Keratinocyte (primary cell): ENCODE measurements around the gene TBC1D9B. TPM values are rescaled to one million over a fixed set of nuclear protein-coding genes. Genes with fewer than 3 reads are reported as not detected.

Source experiments
- DNase-seq: peaks from one replicate; pipeline ENCODE4 v3.0.0-alpha.2; 2011; ENCODE audit warnings: low read depth, missing footprints, low spot score
- FAIRE-seq: peaks from 2 replicates; lab custom pipeline; 2011; peaks lifted over from hg19 to GRCh38; lab: Jason Lieb, UNC
- H2AFZ ChIP-seq: 2 replicates; pipeline ENCODE4 v1.6.0; 2012; ENCODE audit warnings: low read length, control low read depth, inconsistent platforms; ENCODE audit not compliant: control insufficient read depth
- H3K27ac ChIP-seq: 2 replicates; pipeline ENCODE4 v1.5.1; 2011; ENCODE audit warnings: low read length; ENCODE audit not compliant: control insufficient read depth, insufficient read depth
- H3K27me3 ChIP-seq: 3 replicates; pipeline ENCODE4 v1.6.0; 2011; ENCODE audit warnings: low read length; ENCODE audit not compliant: control insufficient read depth, insufficient read depth; ENCODE audit errors: extremely low read depth
- H3K36me3 ChIP-seq, 2 experiments: 2 replicates in 1 of 2; 3 replicates in 1 of 2; pipeline ENCODE4 v1.5.1; 2011; ENCODE audit warnings: low read length in 2 of 2, mild to moderate bottlenecking in 1 of 2; ENCODE audit not compliant: control insufficient read depth in 2 of 2, insufficient read depth in 2 of 2; ENCODE audit errors: extremely low read depth in 1 of 2
- H3K4me1 ChIP-seq: 3 replicates; pipeline ENCODE4 v1.5.1; 2011; ENCODE audit warnings: low read length; ENCODE audit not compliant: control insufficient read depth, insufficient read depth; ENCODE audit errors: extremely low read depth
- H3K4me2 ChIP-seq: 3 replicates; pipeline ENCODE4 v1.6.0; 2011; ENCODE audit warnings: low read depth, low read length; ENCODE audit not compliant: control insufficient read depth, insufficient read depth; ENCODE audit errors: extremely low read depth
- H3K4me3 ChIP-seq, 3 experiments: fragments of 200-600 bp in 1 of 3; sonication (generic) in 1 of 3; 2 replicates in 2 of 3; 3 replicates in 1 of 3; pipeline ENCODE4 v1.5.1; 2011 to 2016; ENCODE audit warnings: low read length in 3 of 3, mild to moderate bottlenecking in 3 of 3, control low read depth in 2 of 3, inconsistent platforms in 1 of 3, low read depth in 1 of 3, mixed read lengths in 1 of 3, mixed run types in 1 of 3, moderate library complexity in 1 of 3; ENCODE audit not compliant: control insufficient read depth in 2 of 3, insufficient read depth in 2 of 3; ENCODE audit errors: extremely low read depth in 1 of 3
- H3K79me2 ChIP-seq: 2 replicates; pipeline ENCODE4 v1.6.0; 2012; ENCODE audit warnings: low read length; ENCODE audit not compliant: control insufficient read depth, insufficient read depth
- H3K9ac ChIP-seq: 3 replicates; pipeline ENCODE4 v1.6.0; 2011; ENCODE audit warnings: low read length; ENCODE audit not compliant: control insufficient read depth, insufficient read depth; ENCODE audit errors: extremely low read depth
- H3K9me1 ChIP-seq: 3 replicates; pipeline ENCODE4 v1.6.0; 2011; ENCODE audit warnings: low read length; ENCODE audit not compliant: control insufficient read depth, insufficient read depth; ENCODE audit errors: extremely low read depth
- H3K9me3 ChIP-seq: 2 replicates; pipeline ENCODE4 v1.5.1; 2012; ENCODE audit warnings: low read depth, low read length; ENCODE audit not compliant: control insufficient read depth
- H4K20me1 ChIP-seq: 3 replicates; pipeline ENCODE4 v1.6.0; 2011; ENCODE audit warnings: low read length; ENCODE audit not compliant: control insufficient read depth, insufficient read depth; ENCODE audit errors: extremely low read depth
- EZH2 ChIP-seq: IDR thresholded peaks from one replicate; pipeline ENCODE4 v1.6.1; 2012; ENCODE audit warnings: inconsistent platforms, mild to moderate bottlenecking, low read length, moderate library complexity
- dilution Hi-C: fragments of 300-500 bp; cut with MboI; formaldehyde crosslinking; loops from one replicate; pipeline ENCODE4 v1.7.0; 2020; ENCODE audit warnings: low sequenced_read_pairs; ENCODE audit not compliant: extremely low pct_ligation_motif_present
- polyA plus RNA-seq, 5 experiments: library from polyadenylated mRNA; depleted of rRNA in 3 of 5; stranded (reverse) in 3 of 5; stranded (forward) in 1 of 5; unstranded in 1 of 5; fragments of >200 nt; gene quantifications; 1 replicate in 1 of 5; 2 replicates in 3 of 5; 3 replicates in 1 of 5; pipeline versions ENCODE4 v1.2.1 to v1.2.3, GENCODE V29; 2011 to 2012; ENCODE audit warnings: missing spikeins in 2 of 5, low read depth in 1 of 5, low replicate concordance in 1 of 5
- TF ChIP-seq, protein P1 (sequence below), 3 experiments: IDR thresholded peaks in 1 of 3; conservative IDR thresholded peaks in 1 of 3; optimal IDR thresholded peaks in 1 of 3; 2 replicates in 2 of 3; 3 replicates in 1 of 3; pipeline versions ENCODE3 to v1.5.1; 2011; ENCODE audit warnings: low read length in 3 of 3, mild to moderate bottlenecking in 3 of 3, moderate library complexity in 2 of 3, control low read depth in 1 of 3, inconsistent platforms in 1 of 3; ENCODE audit not compliant: insufficient read depth in 2 of 3; ENCODE audit errors: extremely low read depth in 1 of 3

TBC1D9B gene
- polyA plus RNA-seq, 1 donor (not counting 4 experiments of a cell fraction or from before 2014, with no cell fraction given) = 51.4 TPM

- peaks cover 12% of the 10 kb centered on the region for H3K4me1 ChIP-seq
- TF ChIP-seq EZH2 = no peak
- TF ChIP-seq, protein P1, sequence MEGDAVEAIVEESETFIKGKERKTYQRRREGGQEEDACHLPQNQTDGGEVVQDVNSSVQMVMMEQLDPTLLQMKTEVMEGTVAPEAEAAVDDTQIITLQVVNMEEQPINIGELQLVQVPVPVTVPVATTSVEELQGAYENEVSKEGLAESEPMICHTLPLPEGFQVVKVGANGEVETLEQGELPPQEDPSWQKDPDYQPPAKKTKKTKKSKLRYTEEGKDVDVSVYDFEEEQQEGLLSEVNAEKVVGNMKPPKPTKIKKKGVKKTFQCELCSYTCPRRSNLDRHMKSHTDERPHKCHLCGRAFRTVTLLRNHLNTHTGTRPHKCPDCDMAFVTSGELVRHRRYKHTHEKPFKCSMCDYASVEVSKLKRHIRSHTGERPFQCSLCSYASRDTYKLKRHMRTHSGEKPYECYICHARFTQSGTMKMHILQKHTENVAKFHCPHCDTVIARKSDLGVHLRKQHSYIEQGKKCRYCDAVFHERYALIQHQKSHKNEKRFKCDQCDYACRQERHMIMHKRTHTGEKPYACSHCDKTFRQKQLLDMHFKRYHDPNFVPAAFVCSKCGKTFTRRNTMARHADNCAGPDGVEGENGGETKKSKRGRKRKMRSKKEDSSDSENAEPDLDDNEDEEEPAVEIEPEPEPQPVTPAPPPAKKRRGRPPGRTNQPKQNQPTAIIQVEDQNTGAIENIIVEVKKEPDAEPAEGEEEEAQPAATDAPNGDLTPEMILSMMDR (optimal IDR thresholded peaks at IDR 0.05 in 1 of 3, IDR thresholded peaks at IDR 0.05 in 1 of 3, conservative IDR thresholded peaks at IDR 0.05 in 1 of 3; ENCODE audit: extremely low read depth in 1 of 3, insufficient read depth in 2 of 3, low read length in 3 of 3) = no peak
- H4K20me1 ChIP-seq = peaks cover under 1% of the 10 kb centered on the region
- dilution Hi-C loops = no loop called here
- H3K27ac ChIP-seq = peak overlapping the region; percentile 43
- peak overlapping the region; percentile 72 to 85 (median 82) for H3K4me3 ChIP-seq
- H3K27me3 ChIP-seq = no peaks in the 10 kb centered on the region
- no peaks in the 10 kb centered on the region for H3K9me3 ChIP-seq
- DNase-seq (no peak), FAIRE-seq (no peak)
- no peaks in the 10 kb centered on the region for H3K9me1 ChIP-seq
- peak overlapping the region; percentile 92 for H3K4me2 ChIP-seq
- peak overlapping the region; percentile 63 for H2AFZ ChIP-seq
- peaks cover 47% of the 10 kb centered on the region for H3K79me2 ChIP-seq
- peaks cover 15 to 22% of the 10 kb centered on the region in 2 experiments for H3K36me3 ChIP-seq
- peak overlapping the region; percentile 80 for H3K9ac ChIP-seq
Observed at GRCh38 chr5:179906795-179907555, 722 bp downstream of the TBC1D9B start.

DNA sequence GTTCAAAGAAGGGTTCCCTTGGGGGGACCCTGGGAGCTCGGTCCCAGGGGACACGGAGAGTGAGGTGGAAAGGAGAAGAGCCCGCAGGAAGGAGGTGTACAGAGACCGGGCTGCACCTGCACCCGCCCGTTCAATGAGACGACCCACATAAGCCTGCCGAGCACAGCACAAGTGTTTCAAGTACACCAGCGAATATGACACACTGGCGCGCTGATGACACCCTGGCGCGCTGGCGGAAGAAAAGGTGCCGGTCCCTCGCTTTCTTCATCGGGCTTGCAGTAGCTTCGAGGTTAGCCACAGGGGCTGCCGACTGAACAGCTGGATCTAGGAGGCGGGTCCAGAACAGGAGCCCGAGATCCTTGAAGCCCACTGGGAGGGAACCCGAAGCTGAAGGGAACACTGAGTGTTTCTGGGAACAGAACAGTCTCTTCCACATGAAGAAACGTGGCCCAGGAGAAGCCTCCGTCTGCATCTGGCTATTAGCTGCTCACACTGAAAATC, 1.4 kb downstream of the TBC1D9B start:
- H2AFZ ChIP-seq = no peak overlapping the region
- no peak for TF ChIP-seq EZH2
- TF ChIP-seq, protein P1 (optimal IDR thresholded peaks at IDR 0.05 in 1 of 3, IDR thresholded peaks at IDR 0.05 in 1 of 3, conservative IDR thresholded peaks at IDR 0.05 in 1 of 3; ENCODE audit: extremely low read depth in 1 of 3, insufficient read depth in 2 of 3, low read length in 3 of 3) = no peak
- H4K20me1 ChIP-seq = peaks cover 2% of the 10 kb centered on the region
- peak overlapping the region; percentile 92 for H3K4me2 ChIP-seq
- DNase-seq (no peak), FAIRE-seq (no peak)
- no peaks in the 10 kb centered on the region for H3K27me3 ChIP-seq
- H3K4me3 ChIP-seq = peak overlapping the region; percentile 72 to 85 (median 82)
- H3K9me3 ChIP-seq = no peaks in the 10 kb centered on the region
- H3K9me1 ChIP-seq = no peaks in the 10 kb centered on the region
- H3K27ac ChIP-seq = peak overlapping the region; percentile 43
- H3K4me1 ChIP-seq = peaks cover 12% of the 10 kb centered on the region
- dilution Hi-C loops = no loop called here
- H3K36me3 ChIP-seq = peaks cover 15 to 24% of the 10 kb centered on the region in 2 experiments
- peak overlapping the region; percentile 80 for H3K9ac ChIP-seq
- peaks cover 52% of the 10 kb centered on the region for H3K79me2 ChIP-seq
